ENCODE results near the gene MBD3. TPM values are rescaled to one million over a fixed set of nuclear protein-coding genes. Genes with fewer than 3 reads are reported as not detected.

The MBD3 gene
- total and polyA plus RNA-seq, 10 donors, result 57.4 to 177 (median 75.6) TPM

- intact Hi-C loops (cut with DNase I; ENCODE audit: low total_unique reads), result no loop called here
- WGBS, 5 donors, result 90 to 96% (median 94%) methylated on average over 30 to 41 of the region's 41 CpGs
- Histone ChIP-seq H3K4me1 (peaks cover 0 to 32% (median 15%) of the 10 kb centered on the region in 6 donors), H3K27me3 (replicated peaks in 1 of 7) (no peaks in the 10 kb centered on the region), H3K4me3 (no peak overlapping the region), H3K27ac (no peak overlapping the region), H3K9me3 (no peaks in the 10 kb centered on the region), H3K36me3 (peaks cover 0 to 100% (median 78%) of the 10 kb centered on the region in 6 donors)
- TF ChIP-seq POLR2AphosphoS5 (IDR thresholded peaks at IDR 0.05) (peak; percentile 13 to 58 (median 42)), POLR2A (IDR thresholded peaks at IDR 0.05) (no peak)
- DNase-seq, result no peak
Observed at GRCh38 chr19:1615156-1615765, 22.6 kb upstream of the MBD3 start.

- no peak overlapping the region for H3K27ac ChIP-seq
- TF ChIP-seq CTCF (IDR thresholded peaks at IDR 0.05 in 8 of 11, conservative IDR thresholded peaks at IDR 0.05 in 3 of 11), result no peak
- no peak for TF ChIP-seq POLR2AphosphoS5 (IDR thresholded peaks at IDR 0.05)
- no peak for TF ChIP-seq POLR2A (IDR thresholded peaks at IDR 0.05)
- no peak for DNase-seq
- no peaks in the 10 kb centered on the region for H3K27me3 ChIP-seq (replicated peaks in 1 of 7)
- peaks cover 0 to 96% (median 68%) of the 10 kb centered on the region in 6 donors for H3K36me3 ChIP-seq
- intact Hi-C loops (cut with DNase I; ENCODE audit: low total_unique reads), result no loop called here
- WGBS, 5 donors, result 91 to 95% (median 94%) methylated on average over 18 to 32 of the region's 32 CpGs
- H3K4me3 ChIP-seq, result no peak overlapping the region
- H3K9me3 ChIP-seq, result no peaks in the 10 kb centered on the region
- H3K4me1 ChIP-seq, result peaks cover 6 to 43% (median 27%) of the 10 kb centered on the region in 6 donors
Observed at GRCh38 chr19:1613808-1614570, 21.3 kb upstream of the MBD3 start.

GRCh38 chr19:1613146-1613545 is 20.5 kb upstream of the MBD3 start:
- H3K36me3 ChIP-seq, result peaks cover 0 to 87% (median 63%) of the 10 kb centered on the region in 6 donors
- H3K27ac ChIP-seq, result no peak overlapping the region
- TF ChIP-seq POLR2AphosphoS5 (IDR thresholded peaks at IDR 0.05) (peak in 1 of 3 donors; percentile 32), CTCF (IDR thresholded peaks at IDR 0.05 in 8 of 11, conservative IDR thresholded peaks at IDR 0.05 in 3 of 11) (no peak), POLR2A (IDR thresholded peaks at IDR 0.05) (no peak)
- no peaks in the 10 kb centered on the region for H3K27me3 ChIP-seq (replicated peaks in 1 of 7)
- no peaks in the 10 kb centered on the region for H3K9me3 ChIP-seq
- H3K4me1 ChIP-seq, result peaks cover 14 to 43% (median 34%) of the 10 kb centered on the region in 6 donors
- WGBS, 5 donors, result 75 to 84% (median 80%) methylated on average over 7 to 9 of the region's 9 CpGs
- DNase-seq, result no peak
- intact Hi-C loops (cut with DNase I; ENCODE audit: low total_unique reads), result no loop called here
- no peak overlapping the region for H3K4me3 ChIP-seq

GRCh38 chr19:1612114-1613086 is 19.7 kb upstream of the MBD3 start:
- DNase-seq, result no peak

More at GRCh38 chr19:1612114-1613086, 19.7 kb upstream of the MBD3 start:
- Histone ChIP-seq H3K4me3 (no peak overlapping the region), H3K27me3 (replicated peaks in 1 of 7) (no peaks in the 10 kb centered on the region), H3K27ac (no peak overlapping the region), H3K4me1 (peaks cover 14 to 43% (median 28%) of the 10 kb centered on the region in 6 donors), H3K36me3 (peaks cover 0 to 80% (median 56%) of the 10 kb centered on the region in 6 donors), H3K9me3 (no peaks in the 10 kb centered on the region)
- intact Hi-C loops (cut with DNase I; ENCODE audit: low total_unique reads), result no loop called here
- peak in 1 of 3 donors; percentile 46 for TF ChIP-seq POLR2AphosphoS5 (IDR thresholded peaks at IDR 0.05)
- no peak for TF ChIP-seq CTCF (IDR thresholded peaks at IDR 0.05 in 8 of 11, conservative IDR thresholded peaks at IDR 0.05 in 3 of 11)
- no peak for TF ChIP-seq POLR2A (IDR thresholded peaks at IDR 0.05)
- 90 to 95% (median 94%) methylated on average over 38 to 39 of the region's 39 CpGs for WGBS, 5 donors

Data from spleen (tissue), 11 donors.